Smooth muscle cell (in vitro differentiated cells): Measurements from ENCODE around the gene MPV17L. TPM values are rescaled to one million over a fixed set of nuclear protein-coding genes. Genes with fewer than 3 reads are reported as not detected.

Experiments used
- DNase-seq: peaks from one replicate; lab custom pipeline; 2025; ENCODE audit not compliant: unreplicated experiment; lab: John Stamatoyannopoulos, UW
- H2AFZ ChIP-seq: fragments of 200-600 bp; sonication (generic); 2 replicates; pipeline ENCODE4 v1.6.0; 2016; ENCODE audit warnings: antibody characterized with exemption, low read depth, mild to moderate bottlenecking
- H3F3A ChIP-seq: fragments of 200-600 bp; sonication (generic); 2 replicates; pipeline ENCODE4 v1.6.0; 2017; ENCODE audit warnings: antibody characterized with exemption, low read depth
- H3K27ac ChIP-seq: fragments of 200-600 bp; sonication (generic); 2 replicates; pipeline ENCODE4 v1.5.1; 2016; ENCODE audit warnings: low read depth, mild to moderate bottlenecking
- H3K27me3 ChIP-seq: fragments of 200-600 bp; sonication (generic); 2 replicates; pipeline ENCODE4 v1.6.1; 2016; ENCODE audit warnings: low read depth, mild to moderate bottlenecking
- H3K36me3 ChIP-seq: fragments of 200-600 bp; sonication (generic); 2 replicates; pipeline ENCODE4 v1.5.1; 2016; ENCODE audit warnings: low read depth
- H3K4me1 ChIP-seq: fragments of 200-600 bp; sonication (generic); 2 replicates; pipeline ENCODE4 v1.5.1; 2016; ENCODE audit warnings: low read depth
- H3K4me2 ChIP-seq: fragments of 200-600 bp; sonication (generic); 2 replicates; pipeline ENCODE4 v1.6.0; 2016; ENCODE audit warnings: mild to moderate bottlenecking
- H3K4me3 ChIP-seq: fragments of 200-600 bp; sonication (generic); 2 replicates; pipeline ENCODE4 v1.5.1; 2016; ENCODE audit warnings: mild to moderate bottlenecking
- H3K79me2 ChIP-seq: fragments of 200-600 bp; sonication (generic); 2 replicates; pipeline ENCODE4 v1.6.0; 2016; ENCODE audit warnings: low read depth, mild to moderate bottlenecking
- H3K9ac ChIP-seq: fragments of 200-600 bp; sonication (generic); 2 replicates; pipeline ENCODE4 v1.6.0; 2016; ENCODE audit warnings: low read depth
- H3K9me3 ChIP-seq: fragments of 200-600 bp; sonication (generic); replicated peaks from 2 replicates; pipeline ENCODE4 v1.5.1; 2016; ENCODE audit warnings: low read depth
- H4K20me1 ChIP-seq: fragments of 200-600 bp; sonication (generic); 2 replicates; pipeline ENCODE4 v1.6.0; 2016; ENCODE audit warnings: low read depth
- CTCF ChIP-seq: fragments of 200-600 bp; sonication (generic); IDR thresholded peaks from 2 replicates; pipeline ENCODE4 v1.5.1; 2017; ENCODE audit warnings: borderline replicate concordance, mild to moderate bottlenecking, antibody characterized with exemption; ENCODE audit not compliant: insufficient read depth, poor library complexity, severe bottlenecking
- WGBS: methylation state at CpG from one replicate; pipeline ENCODE4 v1.1.7; 2016; ENCODE audit warnings: low lambda C conversion rate; 5-methylcytosine and 5-hydroxymethylcytosine counted together
- polyA plus RNA-seq: library from polyadenylated mRNA; unstranded; fragments of >200 nt; fragmentation: Nextera tagmentation; extraction: Ambion mirVana; gene quantifications from 2 replicates; pipeline ENCODE4 v1.2.1, GENCODE V29; 2016
- total RNA-seq: library from RNA; depleted of rRNA; stranded (reverse); fragments of >200 nt; gene quantifications from 2 replicates; pipeline ENCODE4 v1.2.3, GENCODE V29; 2014

Gene MPV17L
- total and polyA plus RNA-seq, 2 experiments from 2014 or later, result not detected

- Histone ChIP-seq H3K4me2 (no peak overlapping the region), H3K4me3 (no peak overlapping the region), H3K9ac (no peak overlapping the region), H3F3A (no peaks in the 10 kb centered on the region), H3K4me1 (no peaks in the 10 kb centered on the region), H3K36me3 (no peaks in the 10 kb centered on the region), H4K20me1 (no peaks in the 10 kb centered on the region), H2AFZ (no peak overlapping the region), H3K27ac (no peak overlapping the region), H3K79me2 (no peaks in the 10 kb centered on the region), H3K27me3 (no peaks in the 10 kb centered on the region), H3K9me3 (no peaks in the 10 kb centered on the region)
- WGBS, result 92% methylated on average over 6 of the region's 6 CpGs
- DNase-seq, result no peak
- no peak for TF ChIP-seq CTCF
These were observed 65.8 kb downstream of the MPV17L start for GRCh38 chr16:15461376-15461775.

Other genes with a start within 250 kb of the MPV17L start
- not detected in 2 replicates for gene NPIPA5, start 17.5 kb upstream of the MPV17L start, total RNA-seq
- 0.77 and 1.0 TPM in 2 replicates for gene NPIPA5, start 17.5 kb upstream of the MPV17L start, polyA plus RNA-seq
- gene BMERB1, start 38.8 kb downstream of the MPV17L start, total RNA-seq, result 15.3 and 16.5 TPM in 2 replicates
- 12.6 and 20.0 TPM in 2 replicates for gene BMERB1, start 38.8 kb downstream of the MPV17L start, polyA plus RNA-seq
- 17.4 and 19.1 TPM in 2 replicates for gene MARF1, start 247.4 kb downstream of the MPV17L start, total RNA-seq
- 6.0 and 9.2 TPM in 2 replicates for gene MARF1, start 247.4 kb downstream of the MPV17L start, polyA plus RNA-seq